GM12878 (cell line): ENCODE results near the gene SPATS2L. TPM values are rescaled to one million over a fixed set of nuclear protein-coding genes. Genes with fewer than 3 reads are reported as not detected.

Source experiments
- ATAC-seq: fragments of 200-7000 bp; cut with Tn5 transposase; 3 replicates; pipeline ENCODE4 v1.9.1; 2020; ENCODE audit warnings: mild to moderate bottlenecking, moderate library complexity
- BruUV-seq: library from RNA; stranded (reverse); fragments of 400-500 nt; replicated peaks from 2 replicates; lab custom pipeline; 2021; lab: Mats Ljungman, UMichigan
- CTCF ChIA-PET: fragments of 300-600 bp; sonication (Branson Sonifier 250); formaldehyde crosslinking; extraction: SDS; loops from one replicate; lab custom pipeline; 2021; ENCODE audit warnings: inconsistent platforms; lab: Yijun Ruan, JAX
- POLR2A ChIA-PET: fragments of 350-600 bp; formaldehyde crosslinking; extraction: SDS; loops from one replicate; lab custom pipeline; 2021; ENCODE audit warnings: inconsistent platforms; lab: Charles Lee
- RAD21 ChIA-PET: fragments of 300-600 bp; sonication (Branson Sonifier 250); formaldehyde crosslinking; loops from one replicate; lab custom pipeline; 2023; ENCODE audit warnings: antibody characterized with exemption; ENCODE audit not compliant: unreplicated experiment; lab: Charles Lee
- SMC1A ChIA-PET: fragments of 300-600 bp; sonication (Branson Sonifier 250); formaldehyde crosslinking; loops from one replicate; lab custom pipeline; 2023; ENCODE audit not compliant: unreplicated experiment, uncharacterized antibody; lab: Charles Lee
- DNase-seq: peaks from one replicate; pipeline ENCODE4 v3.0.0-alpha.2; 2011; ENCODE audit warnings: low read depth, low spot score
- FAIRE-seq: peaks from 3 replicates; lab custom pipeline; 2011; peaks lifted over from hg19 to GRCh38; lab: Jason Lieb, UNC
- H2AFZ ChIP-seq: 2 replicates; pipeline ENCODE4 v1.6.0; 2011; ENCODE audit warnings: low read depth, low read length, control low read depth; ENCODE audit not compliant: control insufficient read depth
- H3K27ac ChIP-seq: 2 replicates; pipeline ENCODE4 v1.5.1; 2011; ENCODE audit warnings: control low read depth; ENCODE audit not compliant: control insufficient read depth, insufficient read depth
- H3K27me3 ChIP-seq, 2 experiments: replicated peaks in 1 of 2; 2 replicates each; pipeline versions ENCODE4 v1.6.0 to v1.6.1; 2011; ENCODE audit warnings: low read length in 1 of 2; ENCODE audit not compliant: control insufficient read depth in 2 of 2, insufficient read depth in 2 of 2
- H3K36me3 ChIP-seq, 2 experiments: 2 replicates each; pipeline ENCODE4 v1.5.1; 2011; ENCODE audit warnings: low read length in 1 of 2; ENCODE audit not compliant: control insufficient read depth in 2 of 2, insufficient read depth in 2 of 2
- H3K4me1 ChIP-seq: 2 replicates; pipeline ENCODE4 v1.6.1; 2011; ENCODE audit warnings: mild to moderate bottlenecking, low read length, moderate library complexity, mixed read lengths; ENCODE audit not compliant: control insufficient read depth, insufficient read depth
- H3K4me2 ChIP-seq: 2 replicates; pipeline ENCODE4 v1.6.0; 2011; ENCODE audit warnings: control low read depth; ENCODE audit not compliant: control insufficient read depth, insufficient read depth
- H3K4me3 ChIP-seq: fragments of 200-600 bp; sonication (generic); 2 replicates; pipeline ENCODE4 v1.5.1; 2016
- H3K79me2 ChIP-seq: 2 replicates; pipeline ENCODE4 v1.6.0; 2011; ENCODE audit warnings: low read length; ENCODE audit not compliant: control insufficient read depth, insufficient read depth
- H3K9ac ChIP-seq: 2 replicates; pipeline ENCODE4 v1.8.0; 2011; ENCODE audit warnings: low read length, control low read depth, mixed read lengths; ENCODE audit not compliant: control insufficient read depth, insufficient read depth
- H3K9me3 ChIP-seq: replicated peaks from 3 replicates; pipeline ENCODE4 v1.5.1; 2011; ENCODE audit warnings: mild to moderate bottlenecking, low read length; ENCODE audit not compliant: control insufficient read depth, insufficient read depth
- H4K20me1 ChIP-seq: 2 replicates; pipeline ENCODE4 v1.6.0; 2011; ENCODE audit not compliant: control insufficient read depth, insufficient read depth
- CHD4 ChIP-seq: fragments of 200-600 bp; sonication (generic); IDR thresholded peaks from 2 replicates; pipeline ENCODE4 v1.6.1; 2016; ENCODE audit warnings: mild to moderate bottlenecking
- EP300 ChIP-seq, 2 experiments: fragments of 150-350 bp in 1 of 2; IDR thresholded peaks; 2 replicates each; pipeline ENCODE4 v1.6.1; 2011 to 2012; ENCODE audit warnings: low read depth in 2 of 2, low read length in 2 of 2, borderline replicate concordance in 1 of 2, improper control_type of control experiment in 1 of 2, inconsistent platforms in 1 of 2; ENCODE audit not compliant: control insufficient read depth in 1 of 2
- IRF5 ChIP-seq: fragments of 450-650 bp; IDR thresholded peaks from 2 replicates; pipeline ENCODE4 v1.6.1; 2017; ENCODE audit warnings: borderline replicate concordance
- JUND ChIP-seq: IDR thresholded peaks from 2 replicates; pipeline ENCODE4 v1.6.1; 2012; ENCODE audit warnings: low read depth, mild to moderate bottlenecking, low read length, improper control_type of control experiment, moderate library complexity
- KLF5 ChIP-seq: fragments of 450-650 bp; IDR thresholded peaks from 2 replicates; pipeline ENCODE4 v1.6.1; 2014; ENCODE audit warnings: mild to moderate bottlenecking; ENCODE audit not compliant: partially characterized antibody
- MXI1 ChIP-seq: fragments of 150-350 bp; IDR thresholded peaks from 2 replicates; pipeline ENCODE4 v1.6.1; 2011; ENCODE audit warnings: low read depth, mild to moderate bottlenecking, inconsistent platforms, low read length, improper control_type of control experiment
- MYB ChIP-seq: fragments of 150-350 bp; IDR thresholded peaks from 2 replicates; pipeline ENCODE4 v1.6.1; 2014; ENCODE audit warnings: mild to moderate bottlenecking, low read depth, low read length, borderline replicate concordance
- NFYB ChIP-seq: IDR thresholded peaks from 2 replicates; pipeline ENCODE4 v1.6.1; 2011; ENCODE audit warnings: low read depth, mild to moderate bottlenecking, low read length, improper control_type of control experiment, moderate library complexity; ENCODE audit not compliant: insufficient read depth
- NR2C2 ChIP-seq: IDR thresholded peaks from 2 replicates; pipeline ENCODE4 v1.6.1; 2011; ENCODE audit warnings: borderline replicate concordance, low read depth; ENCODE audit not compliant: control insufficient read depth, insufficient read length
- PML ChIP-seq: IDR thresholded peaks from 2 replicates; pipeline ENCODE4 v1.6.1; 2012; ENCODE audit warnings: low read length, inconsistent platforms
- SMAD1 ChIP-seq: fragments of 450-650 bp; IDR thresholded peaks from 2 replicates; pipeline ENCODE4 v1.6.1; 2018; ENCODE audit warnings: mild to moderate bottlenecking, low read depth; ENCODE audit not compliant: partially characterized antibody
- SMAD5 ChIP-seq: IDR thresholded peaks from 2 replicates; pipeline ENCODE4 v1.6.1; 2016; ENCODE audit warnings: antibody characterized with exemption, low read depth
- TCF12 ChIP-seq: IDR thresholded peaks from 2 replicates; pipeline ENCODE4 v1.6.1; 2011; ENCODE audit warnings: low read depth, mild to moderate bottlenecking, low read length
- YY1 ChIP-seq: IDR thresholded peaks from 2 replicates; pipeline ENCODE4 v1.6.1; 2011; ENCODE audit warnings: low read depth, mild to moderate bottlenecking, low read length
- ZBTB33 ChIP-seq: fragments of 450-650 bp; IDR thresholded peaks from 2 replicates; pipeline ENCODE4 v1.6.1; 2017; ENCODE audit warnings: mild to moderate bottlenecking
- ZBTB4 ChIP-seq: fragments of 450-650 bp; formaldehyde crosslinking; IDR thresholded peaks from 2 replicates; pipeline ENCODE4 v1.4.0; 2022; ENCODE audit warnings: mild to moderate bottlenecking, moderate library complexity
- WGBS: methylation state at CpG from one replicate; pipeline ENCODE4 v1.1.6; 2016; ENCODE audit warnings: low lambda C conversion rate; ENCODE audit not compliant: insufficient replicate concordance, insufficient coverage; ENCODE audit errors: missing lambda C conversion rate; 5-methylcytosine and 5-hydroxymethylcytosine counted together
- in situ Hi-C: fragments of 300-500 bp; cut with MboI; formaldehyde crosslinking; loops from 9 replicates; pipeline ENCODE4 v1.14.3; 2018; ENCODE audit warnings: mixed read lengths
- intact Hi-C: fragments of 100-400 bp; cut with micrococcal nuclease; formaldehyde crosslinking; loops from one replicate; pipeline ENCODE4 v1.14.2; 2022; ENCODE audit not compliant: unreplicated experiment
- polyA plus RNA-seq, 11 experiments: library from polyadenylated mRNA; depleted of rRNA in 4 of 11; unstranded in 6 of 11; stranded (reverse) in 5 of 11; fragments of >200 nt; fragmentation: Nextera tagmentation in 4 of 11; fragmentation: Illumina TruSeq in 1 of 11; extraction: Ambion mirVana in 4 of 11; extraction: Trizol in 1 of 11; gene quantifications; 1 replicate in 1 of 11; 2 replicates in 10 of 11; pipeline versions ENCODE4 v1.2.1 to v1.2.3, GENCODE V29; 2011 to 2016; ENCODE audit warnings: inconsistent platforms in 2 of 11, missing spikeins in 2 of 11, low read depth in 1 of 11
- total RNA-seq, 4 experiments: library from RNA; depleted of rRNA in 3 of 4; stranded (reverse); fragments of >200 nt in 3 of 4; fragmentation: Illumina TruSeq in 1 of 4; extraction: Trizol in 1 of 4; gene quantifications; 2 replicates each; pipeline versions ENCODE4 v1.2.1 to v1.2.3, GENCODE V29; 2013 to 2021

SPATS2L gene
- total and polyA plus RNA-seq, 10 of the 15 experiments (the other 5 are each of a cell fraction or from before 2014, with no cell fraction given), result 5.2 to 30.0 (median 20.1) TPM

- H3K79me2 ChIP-seq, result no peaks in the 10 kb centered on the region
- WGBS, result 100% methylated on average over 2 of the region's 2 CpGs
- H3K36me3 ChIP-seq, result peaks cover 0 to 18% of the 10 kb centered on the region in 2 experiments
- ChIA-PET POLR2A (interaction anchor here (0.5 to 1.2 kb wide), 2 partner anchors 53 to 507 kb away, joined by 3 to 4 read pairs; no protein-coding TSS in a partner anchor), RAD21 (interaction anchor here (1.3 to 1.4 kb wide), 2 partner anchors 10 to 13 kb away, joined by 3 to 4 read pairs; no protein-coding TSS in a partner anchor), CTCF (interaction anchor here (1.0 to 2.4 kb wide), 5 partner anchors 9 to 14 kb away, joined by 4 to 14 read pairs (median 5); no protein-coding TSS in a partner anchor), SMC1A (interaction anchor here (1.2 to 2.3 kb wide), 3 partner anchors 8 to 13 kb away, joined by 3 to 23 read pairs (median 5); no protein-coding TSS in a partner anchor)
- H3K9me3 ChIP-seq, result no peaks in the 10 kb centered on the region; the same call in 1 of the 3 replicates
- H3K9ac ChIP-seq, result no peak overlapping the region
- intact Hi-C loops, result no loop called here
- no peaks in the 10 kb centered on the region for H3K27me3 ChIP-seq
- in situ Hi-C loops, result no loop called here
- no peak overlapping the region for H3K4me3 ChIP-seq
- no peak for DNase-seq
- BruUV-seq, result no TSS peak
- no peaks in the 10 kb centered on the region for H4K20me1 ChIP-seq
- no peak overlapping the region for H2AFZ ChIP-seq
- no peak for ATAC-seq
- FAIRE-seq, result no peak
- H3K27ac ChIP-seq, result no peak overlapping the region
- H3K4me2 ChIP-seq, result no peak overlapping the region
- no peaks in the 10 kb centered on the region for H3K4me1 ChIP-seq
- no peak for TF ChIP-seq EP300 (IDR thresholded peaks at IDR 0.05; ENCODE audit: borderline replicate concordance in 1 of 2, control insufficient read depth in 1 of 2, low read depth in 2 of 2, low read length in 2 of 2)
- TF ChIP-seq IRF5, result no peak
- no peak for TF ChIP-seq KLF5
- TF ChIP-seq TCF12, result no peak
- TF ChIP-seq MYB, result no peak
- TF ChIP-seq MXI1, result no peak
- no peak for TF ChIP-seq SMAD5
- no peak for TF ChIP-seq YY1
- TF ChIP-seq PML, result no peak
- TF ChIP-seq SMAD1, result no peak
- TF ChIP-seq ZBTB4 (CRISPR knock-in tag), result no peak
- no peak for TF ChIP-seq CHD4
- TF ChIP-seq ZBTB33, result no peak
- TF ChIP-seq NR2C2, result no peak
- no peak for TF ChIP-seq JUND
- no peak for TF ChIP-seq NFYB
These were observed 187.6 kb downstream of the SPATS2L start for GRCh38 chr2:200494048-200494447.
